Mesodermal cell (in vitro differentiated cells): Measurements from ENCODE around the gene ARMC7.
"Not testable (repeated sequence)": the region's sequence is repeated elsewhere in the genome, so short reads cannot be mapped to it uniquely, and the experiment has no call there.

Source experiments
- H3K27ac ChIP-seq: 2 replicates; pipeline ENCODE4 v1.7.0; 2013; ENCODE audit warnings: mild to moderate bottlenecking, low read depth, low read length, moderate library complexity; ENCODE audit not compliant: severe bottlenecking
- H3K36me3 ChIP-seq: 2 replicates; pipeline ENCODE4 v1.7.1; 2013; ENCODE audit warnings: mild to moderate bottlenecking, low read length, moderate library complexity; ENCODE audit not compliant: control insufficient read depth, insufficient read depth
- H3K4me1 ChIP-seq: one replicate; pipeline ENCODE4 v1.7.1; 2013; ENCODE audit warnings: mild to moderate bottlenecking, low read length; ENCODE audit not compliant: insufficient read depth, control insufficient read depth, poor library complexity, severe bottlenecking
- H3K4me3 ChIP-seq: 2 replicates; pipeline ENCODE4 v1.7.0; 2013; ENCODE audit warnings: low read length, control low read depth, mild to moderate bottlenecking; ENCODE audit not compliant: insufficient read depth, poor library complexity, severe bottlenecking; ENCODE audit errors: extremely low read depth
- H3K9me3 ChIP-seq: 2 replicates; pipeline ENCODE4 v1.7.1; 2013; ENCODE audit warnings: mild to moderate bottlenecking, low read length, moderate library complexity; ENCODE audit not compliant: control insufficient read depth
- WGBS, 2 experiments: methylation state at CpG; one replicate each; pipeline ENCODE4 v1.1.5; 2013; ENCODE audit warnings: missing lambda C conversion rate in 2 of 2; ENCODE audit not compliant: insufficient coverage in 2 of 2; 5-methylcytosine and 5-hydroxymethylcytosine counted together

The ARMC7 gene

GRCh38 chr17:75067856-75068255 lies 41.9 kb upstream of the ARMC7 start:
- Histone ChIP-seq H3K4me1 (peaks cover 6% of the 10 kb centered on the region), H3K4me3 (no peak overlapping the region), H3K27ac (no peak overlapping the region), H3K9me3 (no peaks in the 10 kb centered on the region), H3K36me3 (peaks cover 27% of the 10 kb centered on the region)
- WGBS, 2 experiments: 86 to 100% methylated on average over 1 of the region's 4 CpGs

- H3K4me3 ChIP-seq: no peak overlapping the region
- H3K36me3 ChIP-seq: peaks cover 18% of the 10 kb centered on the region
- 81 to 88% methylated on average over 3 of the region's 8 CpGs for WGBS, 2 experiments
- no peak overlapping the region for H3K27ac ChIP-seq
- H3K4me1 ChIP-seq: peaks cover 6% of the 10 kb centered on the region
- H3K9me3 ChIP-seq: no peaks in the 10 kb centered on the region
Measured at GRCh38 chr17:75068750-75069149, 41.0 kb upstream of the ARMC7 start.

- 94 to 96% methylated on average over 2 of the region's 2 CpGs for WGBS, 2 experiments
- H3K27ac ChIP-seq: no peak overlapping the region
- no peaks in the 10 kb centered on the region for H3K9me3 ChIP-seq
- H3K4me1 ChIP-seq: peaks cover 6% of the 10 kb centered on the region
- peaks cover 8% of the 10 kb centered on the region for H3K36me3 ChIP-seq
- H3K4me3 ChIP-seq: no peak overlapping the region
Measured at GRCh38 chr17:75069783-75070182, 40.0 kb upstream of the ARMC7 start.

- H3K4me1 ChIP-seq, H3K4me3 ChIP-seq, H3K27ac ChIP-seq, H3K9me3 ChIP-seq, H3K36me3 ChIP-seq: not testable (repeated sequence)
- WGBS, 2 experiments: 96% methylated on average over 6 to 7 of the region's 8 CpGs
Measured at GRCh38 chr17:75071478-75072271, 38.1 kb upstream of the ARMC7 start.

GRCh38 chr17:75072909-75073308 lies 36.9 kb upstream of the ARMC7 start:
- not testable (repeated sequence) for H3K36me3 ChIP-seq, H3K27ac ChIP-seq, H3K4me3 ChIP-seq, H3K9me3 ChIP-seq, H3K4me1 ChIP-seq
- 97 to 100% methylated on average over 3 of the region's 5 CpGs for WGBS, 2 experiments

- no peaks in the 10 kb centered on the region for H3K36me3 ChIP-seq
- WGBS, 2 experiments: 90 to 94% methylated on average over 5 of the region's 5 CpGs
- H3K9me3 ChIP-seq: no peaks in the 10 kb centered on the region
- peaks cover 10% of the 10 kb centered on the region for H3K4me1 ChIP-seq
- no peak overlapping the region for H3K27ac ChIP-seq
- H3K4me3 ChIP-seq: no peak overlapping the region
Measured at GRCh38 chr17:75073618-75074047, 36.1 kb upstream of the ARMC7 start.

- Histone ChIP-seq H3K4me1 (peaks cover 19% of the 10 kb centered on the region), H3K27ac (no peak overlapping the region), H3K9me3 (no peaks in the 10 kb centered on the region), H3K36me3 (no peaks in the 10 kb centered on the region), H3K4me3 (no peak overlapping the region)
- WGBS, 2 experiments: 92 to 96% methylated on average over 11 of the region's 14 CpGs
Measured at GRCh38 chr17:75074532-75074931, 35.2 kb upstream of the ARMC7 start.

GRCh38 chr17:75075597-75076336 lies 34.0 kb upstream of the ARMC7 start:
- H3K4me1 ChIP-seq: peaks cover 21% of the 10 kb centered on the region
- H3K9me3 ChIP-seq: no peaks in the 10 kb centered on the region
- H3K4me3 ChIP-seq: no peak overlapping the region
- no peaks in the 10 kb centered on the region for H3K36me3 ChIP-seq
- WGBS, 2 experiments: 89 to 93% methylated on average over 3 of the region's 4 CpGs
- H3K27ac ChIP-seq: no peak overlapping the region

- no peaks in the 10 kb centered on the region for H3K9me3 ChIP-seq
- H3K27ac ChIP-seq: no peak overlapping the region
- H3K36me3 ChIP-seq: no peaks in the 10 kb centered on the region
- H3K4me3 ChIP-seq: no peak overlapping the region
- H3K4me1 ChIP-seq: peaks cover 21% of the 10 kb centered on the region
- 89 to 95% methylated on average over 15 to 26 of the region's 30 CpGs for WGBS, 2 experiments
Measured at GRCh38 chr17:75077072-75077495, 32.7 kb upstream of the ARMC7 start.

GRCh38 chr17:75077496-75078283 lies 32.1 kb upstream of the ARMC7 start:
- Histone ChIP-seq H3K4me1 (peaks cover 21% of the 10 kb centered on the region), H3K4me3 (no peak overlapping the region), H3K27ac (peak overlapping the region; percentile 76), H3K9me3 (no peaks in the 10 kb centered on the region), H3K36me3 (no peaks in the 10 kb centered on the region)
- WGBS, 2 experiments: 95 to 97% methylated on average over 44 to 48 of the region's 53 CpGs
